AG08395 (cell line): ENCODE data around the gene TYW1B.
"Not testable (repeated sequence)": the region's sequence is repeated elsewhere in the genome, so short reads cannot be mapped to it uniquely, and the experiment has no call there.

Source experiments
- DNase-seq: peaks from one replicate; pipeline ENCODE4 v3.0.0; 2012; ENCODE audit warnings: mixed read lengths, low spot score

The TYW1B gene

GRCh38 chr7:72695482-72695881 lies 132.5 kb downstream of the TYW1B start:
- DNase-seq = not testable (repeated sequence)

GRCh38 chr7:72691442-72691841 lies 136.6 kb downstream of the TYW1B start:
- DNase-seq = not testable (repeated sequence)

- DNase-seq = not testable (repeated sequence)
Measured at GRCh38 chr7:72690177-72690576, 137.8 kb downstream of the TYW1B start.

GRCh38 chr7:72689344-72689743 lies 138.7 kb downstream of the TYW1B start:
- not testable (repeated sequence) for DNase-seq

- DNase-seq = not testable (repeated sequence)
Measured at GRCh38 chr7:72681211-72681610, 146.8 kb downstream of the TYW1B start.

GRCh38 chr7:72676880-72677279 lies 151.1 kb downstream of the TYW1B start:
- not testable (repeated sequence) for DNase-seq

- DNase-seq = not testable (repeated sequence)
Measured at GRCh38 chr7:72676086-72676690, 151.8 kb downstream of the TYW1B start.

GRCh38 chr7:72675686-72676085 lies 152.3 kb downstream of the TYW1B start:
- DNase-seq = not testable (repeated sequence)

- no peak for DNase-seq
Measured at GRCh38 chr7:72674394-72674793, 153.6 kb downstream of the TYW1B start.

GRCh38 chr7:72670850-72671249 lies 157.2 kb downstream of the TYW1B start:
- DNase-seq = not testable (repeated sequence)

- DNase-seq = not testable (repeated sequence)
Measured at GRCh38 chr7:72668435-72668834, 159.6 kb downstream of the TYW1B start.

- DNase-seq = not testable (repeated sequence)
Measured at GRCh38 chr7:72667049-72667448, 161.0 kb downstream of the TYW1B start.

GRCh38 chr7:72648574-72648973 lies 179.4 kb downstream of the TYW1B start:
- DNase-seq = not testable (repeated sequence)

- DNase-seq = not testable (repeated sequence)
Measured at GRCh38 chr7:72643708-72644107, 184.3 kb downstream of the TYW1B start.

- not testable (repeated sequence) for DNase-seq
Measured at GRCh38 chr7:72641485-72642248, 186.3 kb downstream of the TYW1B start.

GRCh38 chr7:72640740-72641139 lies 187.3 kb downstream of the TYW1B start:
- not testable (repeated sequence) for DNase-seq

- not testable (repeated sequence) for DNase-seq
Measured at GRCh38 chr7:72635273-72635908, 192.6 kb downstream of the TYW1B start.

- not testable (repeated sequence) for DNase-seq
Measured at GRCh38 chr7:72632765-72633292, 195.2 kb downstream of the TYW1B start.

GRCh38 chr7:72628375-72628774 lies 199.6 kb downstream of the TYW1B start:
- DNase-seq = not testable (repeated sequence)

GRCh38 chr7:72626428-72627011 lies 201.5 kb downstream of the TYW1B start:
- not testable (repeated sequence) for DNase-seq

GRCh38 chr7:72625721-72626423 lies 202.1 kb downstream of the TYW1B start:
- not testable (repeated sequence) for DNase-seq

- no peak for DNase-seq
Measured at GRCh38 chr7:72622532-72622931, 205.5 kb downstream of the TYW1B start.
